LNCAP (cell line): ENCODE measurements around the gene ANO2.

Source experiments
- TF ChIP-seq, protein P1 (sequence below): fragments of 450-650 bp; IDR thresholded peaks from 2 replicates; pipeline ENCODE4 v1.5.1; 2017; ENCODE audit warnings: mild to moderate bottlenecking

ANO2 gene

DNA sequence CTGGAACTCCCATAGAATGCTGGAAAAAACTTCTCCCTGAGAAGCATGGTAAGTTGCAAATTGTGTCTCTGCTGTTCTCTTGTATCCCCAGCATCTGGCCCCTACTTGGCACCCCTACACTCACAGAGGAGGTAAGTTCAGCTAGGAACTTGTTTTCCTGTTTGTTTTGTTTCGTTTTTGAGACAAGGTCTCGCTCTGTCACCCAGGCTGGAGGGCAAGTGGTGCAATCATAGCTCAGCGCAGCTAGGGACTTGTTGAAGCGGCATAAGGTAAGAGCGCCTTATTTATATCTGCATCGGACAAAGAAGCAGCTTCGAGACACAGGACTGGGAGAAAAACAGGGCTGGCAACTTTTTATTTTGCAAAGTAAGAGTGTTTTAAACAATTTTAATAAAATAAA lies 18.5 kb upstream of the ANO2 start:
- TF ChIP-seq, protein P1, sequence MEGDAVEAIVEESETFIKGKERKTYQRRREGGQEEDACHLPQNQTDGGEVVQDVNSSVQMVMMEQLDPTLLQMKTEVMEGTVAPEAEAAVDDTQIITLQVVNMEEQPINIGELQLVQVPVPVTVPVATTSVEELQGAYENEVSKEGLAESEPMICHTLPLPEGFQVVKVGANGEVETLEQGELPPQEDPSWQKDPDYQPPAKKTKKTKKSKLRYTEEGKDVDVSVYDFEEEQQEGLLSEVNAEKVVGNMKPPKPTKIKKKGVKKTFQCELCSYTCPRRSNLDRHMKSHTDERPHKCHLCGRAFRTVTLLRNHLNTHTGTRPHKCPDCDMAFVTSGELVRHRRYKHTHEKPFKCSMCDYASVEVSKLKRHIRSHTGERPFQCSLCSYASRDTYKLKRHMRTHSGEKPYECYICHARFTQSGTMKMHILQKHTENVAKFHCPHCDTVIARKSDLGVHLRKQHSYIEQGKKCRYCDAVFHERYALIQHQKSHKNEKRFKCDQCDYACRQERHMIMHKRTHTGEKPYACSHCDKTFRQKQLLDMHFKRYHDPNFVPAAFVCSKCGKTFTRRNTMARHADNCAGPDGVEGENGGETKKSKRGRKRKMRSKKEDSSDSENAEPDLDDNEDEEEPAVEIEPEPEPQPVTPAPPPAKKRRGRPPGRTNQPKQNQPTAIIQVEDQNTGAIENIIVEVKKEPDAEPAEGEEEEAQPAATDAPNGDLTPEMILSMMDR: no peak

DNA sequence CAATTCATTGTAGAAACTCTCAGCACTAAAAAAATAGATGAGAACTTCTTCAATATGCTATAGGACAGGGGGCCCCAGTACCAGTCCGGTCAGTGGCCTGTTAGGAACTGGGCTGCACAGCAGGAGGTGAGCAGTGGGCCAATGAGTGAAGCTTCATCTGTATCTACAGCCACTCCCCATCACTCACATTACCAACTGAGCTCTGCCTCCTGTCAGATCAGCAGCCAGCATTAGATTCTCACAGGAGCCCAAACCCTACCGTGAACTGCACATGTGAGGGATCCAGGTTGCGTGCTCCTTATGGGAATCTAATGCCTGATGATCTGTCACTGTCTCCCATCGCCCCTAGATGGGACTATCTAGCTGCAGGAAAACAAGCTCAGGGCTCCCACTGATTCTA lies 15.7 kb upstream of the ANO2 start:
- TF ChIP-seq, protein P1: no peak

DNA sequence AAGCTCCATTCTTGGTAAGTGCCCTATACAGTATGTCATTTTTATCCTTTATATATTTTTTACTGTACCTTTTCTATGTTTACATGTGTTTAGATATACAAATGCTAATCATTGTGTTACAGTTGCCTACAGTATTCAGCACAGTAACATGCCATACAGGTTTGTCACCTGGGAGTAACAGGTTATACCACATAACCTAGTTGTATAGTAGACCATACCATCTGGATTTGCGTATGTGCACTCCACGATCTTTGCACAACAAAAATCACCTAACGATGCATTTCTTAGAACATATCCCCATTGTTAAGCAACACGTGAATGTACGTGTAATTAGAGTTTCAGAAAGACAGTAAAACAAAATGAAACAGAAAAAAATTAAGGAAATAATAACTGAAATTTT lies 11.9 kb upstream of the ANO2 start:
- TF ChIP-seq, protein P1: no peak

DNA sequence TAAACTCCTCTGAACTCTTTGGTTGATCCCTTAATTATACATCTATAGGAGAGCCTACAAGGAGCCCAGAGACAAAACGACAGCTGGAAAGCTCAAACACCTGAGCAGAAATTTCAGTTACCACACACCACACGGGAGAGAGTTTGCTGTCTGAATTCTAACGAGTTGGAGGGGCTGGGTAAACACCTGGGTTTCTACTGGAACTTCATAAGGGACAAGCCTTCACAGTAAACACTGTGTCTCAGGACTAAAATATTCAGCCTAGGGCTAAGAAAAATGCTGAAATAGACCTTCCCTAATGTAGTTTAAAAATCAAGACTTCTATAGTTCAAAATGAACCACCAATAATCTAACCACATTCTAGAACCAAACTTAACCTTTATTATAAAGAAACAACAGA lies 9.6 kb upstream of the ANO2 start:
- TF ChIP-seq, protein P1: no peak

DNA sequence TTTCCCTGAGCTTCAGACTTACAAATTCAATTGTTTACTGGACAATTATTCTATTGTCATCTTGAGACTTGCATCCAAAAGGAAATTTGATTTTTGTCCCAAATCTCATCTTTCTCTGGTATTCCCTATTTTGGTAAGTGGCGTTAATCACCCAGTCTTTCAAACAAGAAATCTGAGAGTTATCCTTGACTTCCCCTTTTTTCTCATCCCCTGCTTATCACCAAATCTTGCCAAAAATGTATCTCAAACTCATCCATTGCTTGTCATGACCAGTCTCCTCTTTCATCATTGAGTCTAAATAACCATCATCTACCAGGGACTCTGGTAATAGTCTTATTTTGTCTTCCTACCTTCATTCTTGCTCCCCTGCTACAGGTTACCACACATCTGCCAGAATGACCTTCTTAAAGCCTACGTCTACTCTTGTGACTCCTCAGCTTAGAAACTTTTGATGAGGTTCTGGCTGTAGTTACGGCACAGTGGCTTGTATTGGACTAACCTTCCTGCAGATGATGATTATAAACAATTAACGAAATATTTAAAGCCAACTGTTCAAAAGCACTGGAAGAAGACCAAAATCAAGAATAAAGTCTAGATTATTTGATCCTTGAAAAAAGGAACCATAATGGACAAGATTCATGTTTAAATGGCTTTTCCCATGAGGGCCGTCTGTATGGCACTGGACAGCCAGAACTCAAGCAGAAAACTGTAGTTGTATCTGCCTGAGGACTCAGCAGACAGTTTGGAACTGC lies 9.0 kb upstream of the ANO2 start:
- TF ChIP-seq, protein P1: no peak

DNA sequence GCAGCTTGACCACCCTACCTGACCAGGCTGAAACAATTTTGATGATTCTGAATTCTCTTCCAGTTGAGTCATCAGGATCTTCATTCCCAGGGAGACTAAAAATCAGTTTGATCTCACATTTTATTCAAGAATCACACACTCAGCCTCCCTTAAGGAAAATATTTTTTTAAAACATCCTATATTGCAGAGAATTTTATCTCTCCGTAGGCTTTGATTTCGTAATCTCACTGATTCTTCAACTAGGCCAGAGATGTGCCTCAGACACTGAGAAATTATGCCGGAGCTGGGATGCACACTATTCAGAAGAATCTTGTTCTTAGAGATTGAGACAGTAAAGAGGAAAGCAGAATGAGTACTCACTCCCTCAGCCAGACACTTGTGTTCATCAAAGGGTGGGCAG lies 7.0 kb upstream of the ANO2 start:
- TF ChIP-seq, protein P1: no peak

DNA sequence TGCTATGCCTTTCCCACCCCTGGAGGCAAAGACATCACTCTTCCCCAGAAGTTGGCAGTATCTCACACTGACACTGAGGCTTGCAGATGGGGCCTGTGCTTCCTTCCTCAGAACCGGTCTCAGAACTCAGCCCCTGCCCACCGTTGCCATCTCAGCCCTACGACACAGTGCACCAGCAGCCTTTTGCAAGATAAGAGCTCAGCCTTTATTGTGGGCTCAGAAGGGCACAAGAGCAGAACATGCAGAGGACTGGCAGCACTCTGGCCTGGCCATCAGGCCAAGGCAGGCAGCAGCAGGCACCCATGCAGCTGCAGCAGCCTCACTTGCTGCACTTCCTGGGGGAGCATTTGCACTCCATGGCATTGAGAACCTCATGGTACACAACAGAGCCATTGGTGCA lies 3.6 kb upstream of the ANO2 start:
- TF ChIP-seq, protein P1: no peak

DNA sequence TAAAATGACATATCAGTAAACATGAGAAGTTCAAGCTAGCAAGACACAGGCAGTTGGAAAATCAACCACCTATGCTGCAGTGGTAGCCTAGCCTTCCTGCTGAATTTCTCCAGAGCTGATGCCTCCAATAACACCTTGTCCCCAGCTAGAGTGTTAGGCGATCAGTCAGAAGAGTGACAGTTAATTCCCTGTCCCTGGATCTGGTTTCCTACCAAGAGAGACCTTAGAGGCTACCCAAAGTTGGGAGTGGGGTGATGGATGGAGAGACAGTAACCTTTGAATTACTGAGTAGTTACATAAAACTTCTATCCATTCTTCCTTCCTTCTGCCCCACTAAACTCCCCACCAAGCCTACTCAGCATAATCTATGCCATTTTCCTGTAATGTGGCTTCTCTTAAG lies 1.9 kb upstream of the ANO2 start:
- TF ChIP-seq, protein P1: no peak
